Fibroblast of mammary gland (primary cell): ENCODE measurements around the gene CCDC80.

Experiments
- DNase-seq: peaks from one replicate; pipeline ENCODE4 v3.0.0-alpha.2; 2010; ENCODE audit warnings: low read depth
- H3K4me3 ChIP-seq: 2 replicates; pipeline ENCODE4 v1.5.1; 2011; ENCODE audit warnings: low read depth, mild to moderate bottlenecking, low read length, moderate library complexity; ENCODE audit not compliant: control insufficient read depth
- TF ChIP-seq, protein P1 (sequence below): conservative IDR thresholded peaks from 2 replicates; pipeline ENCODE4 v1.5.1; 2011; ENCODE audit warnings: low read depth, low read length, inconsistent platforms; ENCODE audit not compliant: control insufficient read depth, insufficient read depth

CCDC80 gene

DNA sequence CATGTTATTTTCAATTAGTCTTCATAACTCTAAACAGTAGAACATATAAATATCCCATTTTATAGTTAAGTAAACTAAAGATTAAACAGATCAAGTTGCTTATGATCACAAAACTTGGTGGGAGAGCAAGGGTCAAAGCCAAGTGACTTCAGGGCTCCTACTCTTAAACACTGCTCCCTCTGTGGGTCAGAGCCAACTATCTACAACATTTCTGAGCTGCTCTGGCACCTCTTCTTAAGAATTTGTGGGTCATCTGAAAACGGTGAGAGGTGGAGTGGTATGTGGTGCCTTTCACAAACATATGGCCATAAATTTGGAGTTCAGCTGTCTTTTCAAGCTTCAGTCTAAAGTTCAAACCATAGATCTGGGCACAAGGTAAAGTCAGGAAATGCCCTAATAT is 90.1 kb downstream of the CCDC80 start:
- no peak for DNase-seq
- H3K4me3 ChIP-seq, result no peak overlapping the region
- TF ChIP-seq, protein P1, sequence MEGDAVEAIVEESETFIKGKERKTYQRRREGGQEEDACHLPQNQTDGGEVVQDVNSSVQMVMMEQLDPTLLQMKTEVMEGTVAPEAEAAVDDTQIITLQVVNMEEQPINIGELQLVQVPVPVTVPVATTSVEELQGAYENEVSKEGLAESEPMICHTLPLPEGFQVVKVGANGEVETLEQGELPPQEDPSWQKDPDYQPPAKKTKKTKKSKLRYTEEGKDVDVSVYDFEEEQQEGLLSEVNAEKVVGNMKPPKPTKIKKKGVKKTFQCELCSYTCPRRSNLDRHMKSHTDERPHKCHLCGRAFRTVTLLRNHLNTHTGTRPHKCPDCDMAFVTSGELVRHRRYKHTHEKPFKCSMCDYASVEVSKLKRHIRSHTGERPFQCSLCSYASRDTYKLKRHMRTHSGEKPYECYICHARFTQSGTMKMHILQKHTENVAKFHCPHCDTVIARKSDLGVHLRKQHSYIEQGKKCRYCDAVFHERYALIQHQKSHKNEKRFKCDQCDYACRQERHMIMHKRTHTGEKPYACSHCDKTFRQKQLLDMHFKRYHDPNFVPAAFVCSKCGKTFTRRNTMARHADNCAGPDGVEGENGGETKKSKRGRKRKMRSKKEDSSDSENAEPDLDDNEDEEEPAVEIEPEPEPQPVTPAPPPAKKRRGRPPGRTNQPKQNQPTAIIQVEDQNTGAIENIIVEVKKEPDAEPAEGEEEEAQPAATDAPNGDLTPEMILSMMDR, result no peak
